Posterior cingulate gyrus (tissue), 11 donors: ENCODE measurements around the gene PBXIP1.

ENCODE experiments used
- DNase-seq, 10 donors: peaks; one replicate each; pipeline versions ENCODE4 v3.0.0 to v3.0.0-alpha.2; 2020 to 2021; ENCODE audit warnings: mixed read lengths in 3 of 10
- intact Hi-C: fragments of 100-400 bp; cut with DNase I; formaldehyde crosslinking; loops from one replicate; pipeline ENCODE4 v1.15.1; 2023

PBXIP1 gene

GRCh38 chr1:154955718-154956543 is at the start of gene PBXIP1:
TSS of gene PBXIP1 (minus strand) at chr1:154956099. CDS start at chr1:154953721, 2,378 bp downstream.
- DNase-seq, result peak in 9 of 10 donors; percentile 41 to 92 (median 73)
- intact Hi-C loops, result no loop called here

DNA sequence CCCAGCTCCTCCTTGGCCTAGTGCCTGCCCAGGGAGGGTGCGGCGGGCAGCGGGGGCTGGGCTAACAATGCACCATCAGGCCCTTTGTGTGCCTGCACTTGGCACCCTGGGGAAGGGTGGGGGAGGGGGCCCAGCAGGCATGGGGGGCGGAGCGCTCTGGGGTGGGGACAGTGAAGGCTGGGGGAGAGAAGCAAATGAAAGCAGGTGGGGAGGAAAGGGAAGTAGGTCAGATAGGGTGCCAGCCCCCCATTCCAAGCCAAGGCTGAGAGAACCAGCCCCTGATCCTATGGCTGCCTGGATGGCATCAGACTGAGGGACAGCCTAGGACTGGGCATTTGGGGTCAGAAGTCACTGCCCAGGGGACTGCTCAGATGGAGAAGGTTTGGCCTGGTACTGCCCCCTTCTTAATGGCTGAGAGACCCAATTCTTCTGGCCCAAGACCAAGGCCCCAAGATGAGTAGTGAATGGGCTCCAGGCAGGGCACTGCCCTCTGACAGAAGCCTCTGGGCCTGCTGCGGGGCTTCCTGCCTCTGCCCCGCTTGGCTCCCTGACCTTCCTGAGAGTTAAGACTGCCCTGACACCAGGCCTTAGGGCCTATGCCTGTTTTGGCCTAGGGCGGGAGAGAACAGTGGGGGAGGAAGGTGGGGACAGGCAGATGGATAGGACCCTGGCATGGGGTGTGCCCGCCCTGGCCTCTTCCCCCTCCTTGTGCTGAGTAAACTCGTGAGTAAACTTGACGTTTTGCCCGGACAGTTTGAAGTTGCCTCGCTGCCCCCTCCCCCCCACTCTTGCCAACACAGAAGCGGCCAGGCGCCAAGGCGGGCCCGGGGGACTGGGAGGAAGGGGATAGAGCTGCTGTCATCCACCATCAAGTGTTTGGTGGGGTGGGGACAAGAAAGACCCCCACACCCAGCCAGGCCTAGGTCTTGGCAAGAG is 49.4 kb upstream of the PBXIP1 start:
- peak in 8 of 10 donors; percentile 50 to 95 (median 71) for DNase-seq
- intact Hi-C loops, result loop anchor here (5.0 kb wide), 1 partner anchor 37 kb away; no protein-coding TSS in a partner anchor

DNA sequence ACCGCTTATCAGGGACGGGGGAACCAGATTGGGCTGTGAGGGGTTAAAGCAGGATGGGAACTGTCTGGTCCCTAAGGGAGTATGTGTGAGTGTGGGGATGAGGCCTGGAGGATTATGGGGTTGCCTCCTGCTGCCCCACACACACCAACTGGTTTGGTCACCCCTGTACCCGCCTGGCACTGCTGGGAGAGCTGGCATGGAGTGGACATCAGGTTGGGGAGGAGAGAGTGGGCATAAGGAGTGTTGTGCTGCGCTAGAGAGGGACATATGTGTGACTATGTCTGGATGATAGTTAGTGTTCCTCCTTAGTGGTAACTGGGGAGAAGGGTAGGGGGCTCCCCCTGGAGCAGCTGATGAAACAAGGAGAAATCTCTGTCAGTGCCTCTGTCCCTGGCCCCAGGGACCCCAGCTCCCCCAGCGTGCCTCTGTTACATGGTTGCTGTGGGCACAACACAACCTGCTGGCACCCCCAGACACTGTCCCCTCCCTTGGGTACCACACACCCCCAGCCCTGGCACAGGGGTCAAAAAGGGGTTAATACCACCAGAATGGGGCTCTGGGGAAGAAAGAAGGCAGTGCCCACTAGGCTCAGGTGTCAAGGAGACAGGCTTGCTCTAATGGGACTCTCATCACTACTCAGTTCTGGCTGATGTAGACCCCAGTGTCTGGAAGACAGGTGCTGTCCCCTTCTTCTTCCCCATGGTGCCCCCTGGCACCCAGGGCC is 48.6 kb upstream of the PBXIP1 start:
- DNase-seq, result peak in 1 of 10 donors; percentile 89
- intact Hi-C loops, result loop anchor here (5.0 kb wide), 1 partner anchor 38 kb away; no protein-coding TSS in a partner anchor

- intact Hi-C loops, result no loop called here
- DNase-seq, result peak in 8 of 10 donors; percentile 30 to 92 (median 61)
Measured at GRCh38 chr1:155003766-155004351, 48.0 kb upstream of the PBXIP1 start.

DNA sequence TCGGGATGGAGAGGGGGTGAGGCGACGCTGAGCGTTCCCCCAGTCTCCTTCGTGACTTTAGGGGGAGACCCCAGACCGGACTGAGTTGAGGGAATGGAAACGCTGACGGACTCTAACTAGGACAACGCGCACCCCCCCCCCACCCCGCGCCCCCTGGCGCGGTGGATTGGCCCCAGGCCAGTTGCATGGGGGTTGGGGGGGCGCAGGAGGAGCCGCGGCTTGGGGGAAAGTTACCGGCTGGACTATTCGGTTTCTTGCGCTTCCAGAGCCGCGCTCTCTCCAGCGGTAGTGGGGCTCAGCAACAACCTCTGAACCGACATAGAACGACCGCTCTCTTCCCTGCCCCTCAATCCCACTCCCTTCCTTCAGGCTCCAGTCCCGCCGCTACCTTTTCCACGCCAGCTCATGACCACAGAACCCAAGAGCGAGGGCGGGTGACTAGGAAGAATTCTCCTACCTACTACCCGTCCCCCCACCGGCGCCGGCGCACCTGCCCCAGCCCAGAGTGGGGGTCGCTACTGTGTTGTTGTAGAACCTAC is 47.4 kb upstream of the PBXIP1 start:
- DNase-seq, result peak in 2 of 10 donors; percentile 17 to 51
- intact Hi-C loops, result no loop called here

DNA sequence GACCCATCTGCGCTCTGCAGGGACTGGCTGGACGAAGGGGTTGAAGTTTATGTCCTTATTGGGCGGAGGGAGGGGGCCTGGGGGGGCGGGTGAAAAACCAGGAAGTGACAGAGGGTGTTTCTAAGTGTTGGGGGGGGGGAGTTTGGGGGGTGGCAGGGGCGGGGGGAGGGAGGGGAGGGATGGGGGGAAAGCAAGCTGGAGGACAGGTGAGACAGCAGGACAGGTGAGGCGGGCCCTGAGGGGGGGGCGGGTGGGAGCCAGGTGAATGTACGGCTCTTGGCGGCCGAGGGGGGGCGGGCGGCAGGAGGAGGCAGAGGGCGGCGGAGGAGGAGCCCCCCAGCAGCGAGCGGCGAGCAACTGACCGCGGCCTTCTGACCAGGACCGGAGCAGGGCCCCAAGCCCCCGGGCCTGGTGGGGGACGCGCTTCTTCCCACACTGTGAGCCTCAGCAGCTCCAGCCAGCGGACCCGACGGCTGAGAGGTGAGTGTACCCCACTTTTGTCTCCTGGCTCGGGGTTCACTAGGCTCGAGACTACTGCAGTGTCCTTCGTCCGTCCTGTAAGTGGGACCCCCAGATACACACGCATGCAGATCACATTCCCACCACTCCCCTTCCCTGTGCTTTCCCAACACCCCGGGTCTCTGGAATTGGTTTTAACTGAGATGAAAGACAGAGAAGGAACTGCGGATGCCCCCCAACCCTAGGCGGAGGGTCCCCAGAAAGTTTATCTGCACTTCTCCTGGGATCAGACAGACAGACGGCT is 46.7 kb upstream of the PBXIP1 start, which contains the start of gene ZBTB7B:
Gene ZBTB7B (plus strand): TSS at position 339 of the 763 bp plus-strand sequence. CDS start 11,859 bp downstream, outside the sequence.
- peak in 3 of 10 donors; percentile 21 to 72 (median 70) for DNase-seq
- intact Hi-C loops, result no loop called here

- DNase-seq, result peak; percentile 100
- intact Hi-C loops, result no loop called here
Measured at GRCh38 chr1:155001675-155002463, 46.0 kb upstream of the PBXIP1 start.

DNA sequence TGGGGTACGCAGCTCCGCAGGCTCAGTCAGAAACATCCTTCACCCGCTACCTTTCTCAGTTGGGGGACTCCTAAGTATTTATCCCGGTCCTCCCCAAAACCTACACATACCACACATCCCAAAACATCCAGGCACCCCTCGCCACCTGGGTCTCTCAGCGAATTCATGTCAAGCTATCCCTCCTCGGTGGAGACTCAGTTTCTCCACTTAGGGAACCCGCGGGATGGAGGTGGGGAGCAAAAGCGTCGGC is 45.5 kb upstream of the PBXIP1 start:
- intact Hi-C loops, result no loop called here
- no peak for DNase-seq

DNA sequence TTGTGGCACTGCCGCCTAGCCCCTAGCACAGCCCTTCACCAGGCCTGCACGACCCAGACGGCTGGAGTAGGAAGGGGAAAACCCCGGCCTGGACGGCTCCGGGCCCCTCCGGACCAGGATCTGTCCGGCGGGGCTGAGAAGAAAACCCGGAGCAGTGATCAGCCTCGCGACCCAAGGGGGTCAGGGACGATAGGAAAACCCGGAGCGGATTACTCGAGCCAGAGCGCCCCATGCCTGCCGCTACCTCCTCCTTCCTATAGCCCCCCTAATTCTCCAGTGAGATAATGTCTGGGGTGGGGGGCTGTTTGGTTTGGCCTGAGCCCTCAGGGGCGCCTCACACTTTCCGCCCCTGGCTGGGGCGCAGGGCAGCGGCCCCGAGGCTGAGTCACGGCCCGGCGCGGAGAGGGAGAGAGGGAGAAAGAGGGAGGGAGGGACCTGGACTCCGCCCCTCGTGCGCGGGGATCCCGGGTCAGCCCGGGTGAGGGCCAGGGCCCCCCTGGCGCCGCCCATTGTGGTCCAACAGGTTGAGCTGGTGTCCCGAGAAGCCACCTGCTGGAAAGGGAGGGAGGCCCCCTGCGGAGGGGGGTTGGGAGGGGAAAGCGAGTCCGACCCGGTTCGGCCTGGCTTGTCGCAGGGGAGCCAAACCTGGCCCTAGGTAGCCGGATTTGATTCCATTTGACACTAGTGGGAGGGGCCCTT is 45.0 kb upstream of the PBXIP1 start:
- DNase-seq, result peak; percentile 76 to 96 (median 80)
- intact Hi-C loops, result no loop called here

GRCh38 chr1:155000411-155000725 is 44.5 kb upstream of the PBXIP1 start:
- DNase-seq, result peak in 2 of 10 donors; percentile 46 to 72
- intact Hi-C loops, result no loop called here

DNA sequence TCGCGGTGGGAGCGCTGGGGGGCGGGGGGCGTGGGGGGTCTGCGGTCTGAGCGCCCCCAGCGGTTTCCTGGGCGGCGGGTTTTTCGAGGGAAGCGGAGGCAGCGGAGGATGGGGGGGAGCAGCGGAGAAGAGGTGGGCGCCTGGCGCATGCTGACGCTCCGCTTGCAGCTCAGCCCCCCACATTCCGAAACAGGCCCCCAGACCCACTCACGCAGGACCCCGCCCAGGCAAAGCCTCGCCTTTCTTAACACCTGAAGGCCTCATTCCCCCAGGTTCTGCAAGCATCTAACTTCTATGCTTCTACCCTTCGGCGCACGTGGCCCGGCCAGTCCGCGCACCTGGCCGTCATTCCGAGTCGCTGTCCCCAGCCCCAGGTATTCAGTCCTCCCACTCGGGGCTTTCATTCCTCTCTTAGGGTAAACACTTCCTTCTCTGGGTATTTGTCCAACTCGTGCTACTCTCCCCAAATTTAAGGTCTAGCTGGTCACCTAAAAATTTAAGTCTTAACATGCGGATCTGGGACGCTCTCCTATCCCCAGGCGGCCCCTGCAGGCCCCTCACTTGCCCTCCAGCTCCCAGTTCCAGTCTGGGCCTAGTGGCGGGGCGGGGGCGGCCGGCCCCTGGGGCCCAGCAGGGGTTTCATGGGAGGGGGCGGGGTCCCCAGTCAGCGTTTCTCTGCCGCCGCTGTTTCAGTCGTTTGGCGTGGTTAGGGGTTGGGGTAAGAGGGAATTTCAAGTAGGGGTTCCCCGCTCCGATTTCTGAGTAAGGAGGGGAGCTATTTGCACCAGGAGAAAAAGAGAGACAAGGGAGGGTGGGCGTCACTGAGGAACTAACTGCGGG is 43.9 kb upstream of the PBXIP1 start:
- DNase-seq, result peak in 2 of 10 donors; percentile 52 to 75
- intact Hi-C loops, result loop anchor here (5.0 kb wide), 1 partner anchor 37 kb away; the partner anchor contains the start of gene PYGO2

DNA sequence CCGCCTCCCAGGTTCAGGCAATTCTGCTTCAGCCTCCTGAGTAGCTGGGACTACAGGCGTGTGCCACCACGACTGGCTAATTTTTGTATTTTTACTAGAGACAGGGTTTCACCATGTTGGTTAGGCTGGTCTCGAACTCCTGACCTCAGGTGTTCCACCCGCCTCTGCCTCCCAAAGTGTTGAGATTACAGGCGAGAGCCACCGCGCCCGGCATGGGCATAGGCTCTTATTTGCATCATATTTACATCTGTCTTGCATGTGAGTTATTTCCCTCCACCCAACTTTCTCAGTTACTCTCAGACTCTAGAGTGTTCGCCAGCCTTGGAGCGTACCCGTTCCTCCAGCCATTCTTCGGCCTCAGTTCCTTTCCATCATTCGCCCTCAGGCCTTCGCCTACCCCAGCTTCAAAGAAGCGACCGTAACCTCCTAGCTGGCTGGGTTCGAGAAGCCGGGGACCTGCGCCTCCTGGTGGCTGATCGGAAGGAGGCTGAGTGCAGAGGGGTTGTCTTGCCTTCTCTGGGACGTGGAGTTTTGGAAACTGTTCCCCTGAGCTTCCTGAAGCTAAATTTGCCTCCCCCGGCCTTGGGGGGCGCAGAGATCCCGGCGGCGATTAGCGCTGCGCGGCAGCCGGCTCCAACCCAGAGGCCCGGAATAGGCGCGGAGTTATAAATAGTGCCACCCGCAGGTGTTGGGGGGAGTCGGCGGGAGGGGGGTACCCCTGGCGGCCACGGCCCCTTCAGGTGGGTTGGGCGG is 43.1 kb upstream of the PBXIP1 start:
- intact Hi-C loops, result loop anchor here (5.0 kb wide), 1 partner anchor 37 kb away; the partner anchor contains the start of gene PYGO2
- DNase-seq, result peak; percentile 15 to 93 (median 69)

DNA sequence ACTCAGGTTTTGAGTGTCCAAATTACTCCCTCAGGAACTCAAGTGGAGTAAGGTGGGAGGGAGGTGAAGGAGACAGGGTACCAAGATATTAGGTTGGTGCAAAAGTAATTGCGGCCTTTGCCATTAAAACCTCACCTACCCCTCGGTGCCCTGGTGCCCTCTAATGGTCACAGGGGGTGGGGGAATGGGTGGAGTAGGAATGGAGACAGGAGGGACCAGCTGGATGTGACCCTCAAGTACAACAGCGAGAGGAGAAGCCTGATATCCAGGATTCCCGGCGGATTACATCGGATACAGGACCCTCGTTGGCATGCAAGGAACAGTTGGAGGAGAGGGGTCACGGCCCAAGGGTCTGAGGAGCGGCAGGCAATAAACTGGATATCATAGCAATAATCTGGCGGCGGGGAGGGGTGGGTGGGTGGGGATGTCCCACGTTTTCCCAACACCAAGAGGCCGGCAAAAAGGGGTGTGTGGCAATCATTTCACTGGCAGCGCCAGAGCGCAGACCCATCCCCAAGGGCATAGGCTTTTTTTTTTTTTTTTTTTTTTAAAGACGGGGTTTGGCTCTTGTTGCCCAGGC is 42.4 kb upstream of the PBXIP1 start:
- intact Hi-C loops, result loop anchor here (5.0 kb wide), 1 partner anchor 36 kb away; the partner anchor contains the start of gene PYGO2
- peak in 2 of 10 donors; percentile 24 to 31 for DNase-seq

DNA sequence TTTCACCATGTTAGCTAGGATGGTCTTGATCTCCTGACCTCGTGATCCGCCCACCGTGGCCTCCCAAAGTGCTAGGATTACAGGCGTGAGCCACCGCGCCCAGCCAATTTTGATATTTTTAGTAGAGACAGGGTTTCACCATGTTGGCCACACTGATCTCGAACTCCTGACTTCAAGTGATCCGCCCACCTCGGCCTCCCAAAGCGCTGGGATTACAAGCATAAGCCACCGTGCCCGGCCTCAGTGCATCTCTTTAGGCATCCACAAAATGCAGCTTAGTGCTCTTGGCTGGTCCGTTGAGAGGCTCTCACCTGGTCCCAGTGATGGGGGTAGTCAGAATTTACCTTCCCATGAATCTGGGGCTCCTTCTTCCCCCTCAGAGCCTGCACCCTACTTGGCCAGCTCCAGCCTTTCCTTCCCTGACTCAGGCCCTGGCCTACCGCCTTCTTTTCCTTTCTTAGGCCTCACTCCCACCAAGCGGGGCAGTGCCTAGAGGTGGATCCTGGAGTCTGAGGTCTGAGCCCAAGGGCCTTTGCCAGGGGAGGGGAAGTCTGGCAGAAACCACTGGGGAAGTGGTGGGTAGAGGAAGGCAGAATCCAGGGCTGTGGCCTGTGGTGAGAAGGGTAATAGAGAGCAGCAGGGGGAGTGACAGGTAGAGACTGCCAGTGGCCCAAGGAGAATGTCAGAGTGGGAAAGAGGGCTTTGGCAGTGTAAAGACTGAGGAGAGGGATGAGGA is 41.2 kb upstream of the PBXIP1 start:
- intact Hi-C loops, result loop anchor here (5.0 kb wide), 1 partner anchor 35 kb away; the partner anchor contains the start of gene PYGO2
- DNase-seq, result peak in 2 of 10 donors; percentile 39 to 59
